Gastrocnemius medialis (tissue), 4 donors: ENCODE data around the gene MCU.

Source experiments
- POLR2A ChIP-seq, 2 donors: fragments of 450-650 bp; IDR thresholded peaks; one replicate each; pipeline ENCODE4 v1.6.1; 2017; ENCODE audit warnings: antibody characterized with exemption in 2 of 2, mild to moderate bottlenecking in 2 of 2, moderate library complexity in 2 of 2
- TF ChIP-seq, protein P1 (sequence below), 5 experiments: fragments of 450-650 bp in 3 of 5; fragments of 200-600 bp in 2 of 5; sonication (generic) in 2 of 5; IDR thresholded peaks in 4 of 5; conservative IDR thresholded peaks in 1 of 5; 1 replicate in 4 of 5; 2 replicates in 1 of 5; pipeline ENCODE4 v1.5.1; 2016 to 2019; ENCODE audit warnings: antibody characterized with exemption in 5 of 5, mild to moderate bottlenecking in 3 of 5, moderate library complexity in 3 of 5

GRCh38 chr10:72831696-72832409, 139.9 kb downstream of the MCU start:
- no peak for TF ChIP-seq POLR2A (IDR thresholded peaks at IDR 0.05)
- TF ChIP-seq, protein P1, sequence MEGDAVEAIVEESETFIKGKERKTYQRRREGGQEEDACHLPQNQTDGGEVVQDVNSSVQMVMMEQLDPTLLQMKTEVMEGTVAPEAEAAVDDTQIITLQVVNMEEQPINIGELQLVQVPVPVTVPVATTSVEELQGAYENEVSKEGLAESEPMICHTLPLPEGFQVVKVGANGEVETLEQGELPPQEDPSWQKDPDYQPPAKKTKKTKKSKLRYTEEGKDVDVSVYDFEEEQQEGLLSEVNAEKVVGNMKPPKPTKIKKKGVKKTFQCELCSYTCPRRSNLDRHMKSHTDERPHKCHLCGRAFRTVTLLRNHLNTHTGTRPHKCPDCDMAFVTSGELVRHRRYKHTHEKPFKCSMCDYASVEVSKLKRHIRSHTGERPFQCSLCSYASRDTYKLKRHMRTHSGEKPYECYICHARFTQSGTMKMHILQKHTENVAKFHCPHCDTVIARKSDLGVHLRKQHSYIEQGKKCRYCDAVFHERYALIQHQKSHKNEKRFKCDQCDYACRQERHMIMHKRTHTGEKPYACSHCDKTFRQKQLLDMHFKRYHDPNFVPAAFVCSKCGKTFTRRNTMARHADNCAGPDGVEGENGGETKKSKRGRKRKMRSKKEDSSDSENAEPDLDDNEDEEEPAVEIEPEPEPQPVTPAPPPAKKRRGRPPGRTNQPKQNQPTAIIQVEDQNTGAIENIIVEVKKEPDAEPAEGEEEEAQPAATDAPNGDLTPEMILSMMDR (IDR thresholded peaks at IDR 0.05 in 4 of 5, conservative IDR thresholded peaks at IDR 0.05 in 1 of 5) = no peak
